Mesendoderm (in vitro differentiated cells): Measurements from ENCODE around the gene XPO5.
"Not testable (repeated sequence)": the region's sequence is repeated elsewhere in the genome, so short reads cannot be mapped to it uniquely, and the experiment has no call there.

Source experiments
- DNase-seq: peaks from one replicate; pipeline ENCODE4 v3.0.0; 2013
- H2AK5ac ChIP-seq: 2 replicates; pipeline ENCODE4 v1.6.1; 2013; ENCODE audit warnings: low read length, inconsistent platforms
- H2BK120ac ChIP-seq: 2 replicates; pipeline ENCODE4 v1.6.1; 2013; ENCODE audit warnings: low read depth, mild to moderate bottlenecking, low read length, moderate library complexity, mixed read lengths
- H2BK15ac ChIP-seq: replicated peaks from 2 replicates; pipeline ENCODE4 v1.6.1; 2013; ENCODE audit warnings: low read depth, mild to moderate bottlenecking, moderate library complexity
- H2BK5ac ChIP-seq: 2 replicates; pipeline ENCODE4 v1.6.1; 2013; ENCODE audit warnings: low read length, inconsistent platforms
- H3K18ac ChIP-seq: 2 replicates; pipeline ENCODE4 v1.6.1; 2013; ENCODE audit warnings: mild to moderate bottlenecking, low read length, mixed read lengths
- H3K23ac ChIP-seq: one replicate; pipeline ENCODE4 v1.6.1; 2013; ENCODE audit warnings: low read length
- H3K27ac ChIP-seq: 2 replicates; pipeline ENCODE4 v1.5.1; 2013; ENCODE audit warnings: low read depth, mild to moderate bottlenecking, inconsistent platforms, low read length, moderate library complexity
- H3K27me3 ChIP-seq: 2 replicates; pipeline ENCODE4 v1.6.1; 2013; ENCODE audit warnings: low read length, control low read depth, mild to moderate bottlenecking, inconsistent platforms; ENCODE audit not compliant: insufficient read depth, poor library complexity
- H3K36me3 ChIP-seq: 2 replicates; pipeline ENCODE4 v1.6.1; 2013; ENCODE audit warnings: low read length, inconsistent platforms; ENCODE audit not compliant: control insufficient read depth, insufficient read depth
- H3K4ac ChIP-seq: one replicate; pipeline ENCODE4 v1.6.1; 2013; ENCODE audit warnings: low read depth, mild to moderate bottlenecking, low read length, moderate library complexity
- H3K4me1 ChIP-seq: 2 replicates; pipeline ENCODE4 v1.6.1; 2013; ENCODE audit warnings: low read depth, low read length, inconsistent platforms; ENCODE audit not compliant: control insufficient read depth
- H3K4me2 ChIP-seq: 2 replicates; pipeline ENCODE4 v1.6.1; 2013; ENCODE audit warnings: low read length
- H3K4me3 ChIP-seq: 2 replicates; pipeline ENCODE4 v1.5.1; 2013; ENCODE audit warnings: mild to moderate bottlenecking, low read length
- H3K56ac ChIP-seq: one replicate; pipeline ENCODE4 v1.6.1; 2013; ENCODE audit warnings: low read length
- H3K79me1 ChIP-seq: 2 replicates; pipeline ENCODE4 v1.6.1; 2013; ENCODE audit warnings: low read length, inconsistent platforms
- H3K79me2 ChIP-seq: 2 replicates; pipeline ENCODE4 v1.6.1; 2013; ENCODE audit warnings: mild to moderate bottlenecking, low read length; ENCODE audit not compliant: control insufficient read depth, insufficient read depth
- H3K9ac ChIP-seq: 2 replicates; pipeline ENCODE4 v1.6.1; 2013; ENCODE audit warnings: low read length, inconsistent platforms
- H4K5ac ChIP-seq: one replicate; pipeline ENCODE4 v1.6.1; 2013; ENCODE audit warnings: low read length
- H4K8ac ChIP-seq: one replicate; pipeline ENCODE4 v1.6.1; 2013; ENCODE audit warnings: low read depth, mild to moderate bottlenecking, control low read depth, low read length, moderate library complexity
- WGBS: extraction: QIAGEN DNeasy Blood & Tissue Kit; methylation state at CpG from one replicate; pipeline ENCODE4 v1.1.7; 2013; ENCODE audit warnings: low lambda C conversion rate, missing lambda C conversion rate; ENCODE audit not compliant: insufficient coverage; ENCODE audit errors: extremely low coverage; 5-methylcytosine and 5-hydroxymethylcytosine counted together

The XPO5 gene

DNA sequence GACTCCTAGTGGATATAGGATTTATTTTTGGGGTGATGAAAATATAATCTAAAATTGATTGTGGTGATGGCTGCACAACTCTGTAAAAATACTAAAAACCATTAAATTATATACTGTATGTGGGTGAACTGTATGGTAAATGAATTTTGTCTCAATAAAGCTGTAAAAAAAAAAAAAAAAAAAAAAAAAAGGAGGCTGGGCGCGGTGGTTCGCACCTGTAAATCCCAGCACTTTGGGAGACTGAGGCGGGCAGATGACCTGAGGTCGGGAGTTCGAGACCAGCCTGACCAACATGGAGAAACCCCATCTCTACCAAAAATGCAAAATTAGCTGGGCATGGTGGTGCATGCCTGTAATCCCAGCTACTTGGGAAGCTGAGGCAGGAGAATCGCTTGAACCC, 18.2 kb downstream of the XPO5 start:
- H3K9ac ChIP-seq, H2BK5ac ChIP-seq, DNase-seq, H3K18ac ChIP-seq, H4K5ac ChIP-seq, H3K27me3 ChIP-seq, H3K4me1 ChIP-seq, H2AK5ac ChIP-seq, H3K4ac ChIP-seq, H3K79me2 ChIP-seq, H2BK120ac ChIP-seq, H3K23ac ChIP-seq, H2BK15ac ChIP-seq, H3K4me2 ChIP-seq, H3K4me3 ChIP-seq, H3K56ac ChIP-seq, H3K27ac ChIP-seq, H3K79me1 ChIP-seq, H4K8ac ChIP-seq: not testable (repeated sequence)
- no CpG with 5 or more reads among the region's 7 CpGs for WGBS
- peaks cover 16% of the 10 kb centered on the region for H3K36me3 ChIP-seq

GRCh38 chr6:43547222-43547621, 28.6 kb downstream of the XPO5 start:
- DNase-seq: no peak

DNA sequence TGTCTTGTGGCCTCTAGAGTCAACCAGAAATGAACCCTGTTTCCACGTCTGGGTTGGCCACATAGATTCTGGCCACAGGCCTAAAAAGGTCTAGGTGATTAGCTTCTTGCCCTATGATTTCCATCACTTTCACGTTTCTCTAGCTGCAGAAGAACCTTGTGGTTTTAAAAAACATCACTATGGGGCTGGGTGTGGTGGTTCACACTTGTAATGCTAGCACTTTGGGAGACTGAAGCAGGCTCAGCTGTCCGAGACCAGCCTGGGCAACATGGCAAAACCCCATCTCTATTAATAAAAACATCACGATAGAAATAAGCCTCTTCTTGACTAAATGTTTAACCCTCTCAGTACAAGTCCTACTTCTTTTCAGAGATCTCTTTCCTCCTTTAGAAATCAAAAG, 31.4 kb downstream of the XPO5 start:
- H3K18ac ChIP-seq: no peak overlapping the region
- no peaks in the 10 kb centered on the region for H3K4me1 ChIP-seq
- H2BK5ac ChIP-seq: no peak overlapping the region
- H3K79me1 ChIP-seq: no peaks in the 10 kb centered on the region
- H3K79me2 ChIP-seq: no peaks in the 10 kb centered on the region
- H3K4ac ChIP-seq: no peak overlapping the region
- peaks cover 18% of the 10 kb centered on the region for H3K36me3 ChIP-seq
- no peak for DNase-seq
- no peak overlapping the region for H2BK120ac ChIP-seq
- H3K23ac ChIP-seq: no peak overlapping the region
- no peak overlapping the region for H3K4me3 ChIP-seq
- WGBS: no CpG with 5 or more reads among the region's 4 CpGs
- no peaks in the 10 kb centered on the region for H3K27me3 ChIP-seq
- no peak overlapping the region for H3K4me2 ChIP-seq
- no peak overlapping the region for H4K5ac ChIP-seq
- H2BK15ac ChIP-seq: no peak overlapping the region
- H3K56ac ChIP-seq: no peak overlapping the region
- H2AK5ac ChIP-seq: no peak overlapping the region
- H3K27ac ChIP-seq: no peak overlapping the region
- H4K8ac ChIP-seq: no peak overlapping the region
- H3K9ac ChIP-seq: no peak overlapping the region

More at GRCh38 chr6:43547222-43547621, 28.6 kb downstream of the XPO5 start:
- Histone ChIP-seq H3K79me1 (no peaks in the 10 kb centered on the region), H3K79me2 (no peaks in the 10 kb centered on the region), H3K27me3 (no peaks in the 10 kb centered on the region), H4K5ac (no peak overlapping the region), H2AK5ac (no peak overlapping the region), H3K9ac (no peak overlapping the region), H2BK120ac (no peak overlapping the region), H2BK5ac (no peak overlapping the region), H2BK15ac (no peak overlapping the region), H4K8ac (no peak overlapping the region), H3K4ac (no peak overlapping the region), H3K4me2 (no peak overlapping the region), H3K23ac (no peak overlapping the region), H3K18ac (no peak overlapping the region), H3K36me3 (peaks cover 21% of the 10 kb centered on the region), H3K4me3 (no peak overlapping the region), H3K4me1 (no peaks in the 10 kb centered on the region), H3K27ac (no peak overlapping the region), H3K56ac (no peak overlapping the region)
- no CpG with 5 or more reads among the region's 3 CpGs for WGBS

DNA sequence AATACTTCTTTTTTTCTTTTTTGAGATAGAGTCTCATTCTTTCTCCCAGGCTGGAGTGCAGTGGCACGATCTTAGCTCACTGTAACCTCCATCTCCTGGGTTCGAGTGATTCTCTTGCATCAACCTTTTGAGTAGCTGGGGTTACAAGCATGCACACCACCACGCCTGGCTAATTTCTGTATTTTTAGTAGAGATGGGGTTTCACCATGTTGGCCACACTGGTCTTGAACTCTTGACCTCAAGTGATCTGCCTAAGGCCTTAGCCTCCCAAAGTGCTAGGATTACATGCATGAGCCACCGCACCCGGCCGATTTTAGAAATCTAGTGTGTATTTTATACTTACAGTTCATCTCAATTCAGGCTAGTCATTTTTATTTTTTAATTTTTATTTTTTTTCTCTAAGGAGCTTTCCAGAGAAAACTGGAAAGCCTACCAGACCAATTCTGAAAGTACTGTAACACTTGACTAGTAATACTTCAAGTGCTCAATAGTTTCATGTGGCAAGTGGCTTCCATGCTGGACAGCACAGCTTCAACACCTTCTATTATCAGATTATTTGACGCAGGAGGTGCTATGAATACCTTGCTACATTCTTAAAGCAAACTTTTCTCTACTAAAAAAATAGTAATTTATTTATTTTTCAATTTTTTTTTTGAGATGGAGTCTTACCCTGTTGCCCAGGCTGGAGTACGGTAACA, 33.9 kb downstream of the XPO5 start:
- Histone ChIP-seq H2BK120ac (no peak overlapping the region), H2AK5ac (no peak overlapping the region), H3K4me3 (no peak overlapping the region), H3K9ac (no peak overlapping the region), H3K79me1 (no peaks in the 10 kb centered on the region), H2BK5ac (no peak overlapping the region), H3K36me3 (peaks cover 12% of the 10 kb centered on the region), H3K56ac (no peak overlapping the region), H4K5ac (no peak overlapping the region), H3K18ac (no peak overlapping the region), H3K4me1 (no peaks in the 10 kb centered on the region), H2BK15ac (no peak overlapping the region), H3K23ac (no peak overlapping the region), H3K27me3 (no peaks in the 10 kb centered on the region), H3K79me2 (no peaks in the 10 kb centered on the region), H3K4me2 (no peak overlapping the region), H3K4ac (no peak overlapping the region), H3K27ac (no peak overlapping the region), H4K8ac (no peak overlapping the region)
- no peak for DNase-seq
- WGBS: no CpG with 5 or more reads among the region's 8 CpGs

- Histone ChIP-seq H3K27me3 (no peaks in the 10 kb centered on the region), H3K36me3 (peaks cover 6% of the 10 kb centered on the region), H3K56ac (no peak overlapping the region), H3K4me1 (no peaks in the 10 kb centered on the region), H3K18ac (no peak overlapping the region), H4K5ac (no peak overlapping the region), H3K4me3 (no peak overlapping the region), H3K9ac (no peak overlapping the region), H2BK5ac (no peak overlapping the region), H3K27ac (no peak overlapping the region), H2BK15ac (no peak overlapping the region), H3K79me1 (no peaks in the 10 kb centered on the region), H3K23ac (no peak overlapping the region), H2BK120ac (no peak overlapping the region), H3K4me2 (no peak overlapping the region), H3K4ac (no peak overlapping the region), H2AK5ac (no peak overlapping the region), H3K79me2 (no peaks in the 10 kb centered on the region), H4K8ac (no peak overlapping the region)
- WGBS: no CpG with 5 or more reads among the region's 5 CpGs
- no peak for DNase-seq
These were observed 35.3 kb downstream of the XPO5 start for GRCh38 chr6:43540507-43540906.

DNA sequence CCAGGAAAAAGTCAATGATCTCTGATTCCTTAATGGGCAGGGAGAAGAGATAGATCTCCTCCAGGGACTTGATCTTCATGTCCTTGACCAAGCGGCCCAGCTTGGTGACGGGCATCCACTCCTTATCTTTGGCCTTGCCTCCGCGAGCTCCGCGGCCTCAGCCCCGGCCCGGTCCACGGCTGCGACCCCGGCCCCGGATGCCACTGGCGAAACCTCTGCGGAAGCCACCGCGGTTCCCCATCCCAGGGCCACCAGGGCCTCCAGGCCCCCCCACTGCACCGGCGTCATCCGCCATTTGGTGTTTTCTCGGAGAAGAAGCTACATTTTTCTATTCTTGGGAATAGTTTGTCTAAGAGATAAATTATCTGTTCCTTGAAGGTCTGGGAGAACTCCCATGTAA, 36.4 kb downstream of the XPO5 start:
- H3K18ac ChIP-seq, H3K79me2 ChIP-seq, H2BK120ac ChIP-seq, H2BK5ac ChIP-seq, H3K27me3 ChIP-seq, H3K36me3 ChIP-seq, H3K4me2 ChIP-seq, DNase-seq, H3K23ac ChIP-seq, H3K79me1 ChIP-seq, H3K27ac ChIP-seq, H2BK15ac ChIP-seq, H3K56ac ChIP-seq, H3K4ac ChIP-seq, H2AK5ac ChIP-seq, H3K4me1 ChIP-seq, H4K8ac ChIP-seq, H3K9ac ChIP-seq, H3K4me3 ChIP-seq, H4K5ac ChIP-seq: not testable (repeated sequence)
- WGBS: no CpG with 5 or more reads among the region's 20 CpGs
